ENCODE results near the gene MAPK4. TPM values are rescaled to one million over a fixed set of nuclear protein-coding genes. Genes with fewer than 3 reads are reported as not detected.

The MAPK4 gene
- total and polyA plus RNA-seq, 9 donors, result 0.80 to 21.7 (median 3.4) TPM

DNA sequence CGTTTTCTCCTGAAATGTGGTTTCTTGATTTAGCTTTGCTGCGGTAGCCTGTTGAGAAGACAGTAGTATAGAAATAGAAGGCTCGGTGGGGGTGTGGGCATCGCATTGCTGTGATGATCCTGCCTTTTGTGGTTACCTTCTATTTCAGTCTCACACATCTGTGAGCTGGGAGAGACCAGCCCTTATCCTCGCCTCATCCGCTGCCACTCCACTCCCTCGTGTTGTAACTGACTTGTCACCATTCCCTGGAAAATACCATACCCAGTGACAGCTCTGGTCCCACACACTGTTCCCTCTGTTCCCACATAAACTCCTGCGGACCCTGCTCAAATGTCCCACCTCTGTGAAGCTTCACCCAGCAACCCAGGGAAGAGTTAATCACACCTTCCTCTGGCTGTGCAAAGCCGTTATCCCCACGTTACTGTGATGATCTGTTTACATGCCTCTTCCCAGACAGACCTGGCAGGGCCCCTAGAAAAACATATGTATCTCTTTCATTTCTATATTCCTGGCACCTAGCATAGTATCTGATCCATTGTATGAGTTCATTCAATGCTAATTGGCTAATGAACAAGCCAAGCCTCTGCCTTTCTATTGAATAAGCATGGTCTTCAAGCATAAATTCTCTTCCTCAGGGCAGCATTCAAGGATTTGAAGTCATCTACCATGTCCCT is 114.6 kb downstream of the MAPK4 start:
- DNase-seq, result no peak
- intact Hi-C loops (cut with DNase I), result no loop called here
- H3K4me1 ChIP-seq (ENCODE audit: insufficient read depth), result no peaks in the 10 kb centered on the region
- no peaks in the 10 kb centered on the region for H3K9me3 ChIP-seq
- TF ChIP-seq EP300 (IDR thresholded peaks at IDR 0.05) (no peak), POLR2A (IDR thresholded peaks at IDR 0.05) (no peak)
- TF ChIP-seq, protein P1, sequence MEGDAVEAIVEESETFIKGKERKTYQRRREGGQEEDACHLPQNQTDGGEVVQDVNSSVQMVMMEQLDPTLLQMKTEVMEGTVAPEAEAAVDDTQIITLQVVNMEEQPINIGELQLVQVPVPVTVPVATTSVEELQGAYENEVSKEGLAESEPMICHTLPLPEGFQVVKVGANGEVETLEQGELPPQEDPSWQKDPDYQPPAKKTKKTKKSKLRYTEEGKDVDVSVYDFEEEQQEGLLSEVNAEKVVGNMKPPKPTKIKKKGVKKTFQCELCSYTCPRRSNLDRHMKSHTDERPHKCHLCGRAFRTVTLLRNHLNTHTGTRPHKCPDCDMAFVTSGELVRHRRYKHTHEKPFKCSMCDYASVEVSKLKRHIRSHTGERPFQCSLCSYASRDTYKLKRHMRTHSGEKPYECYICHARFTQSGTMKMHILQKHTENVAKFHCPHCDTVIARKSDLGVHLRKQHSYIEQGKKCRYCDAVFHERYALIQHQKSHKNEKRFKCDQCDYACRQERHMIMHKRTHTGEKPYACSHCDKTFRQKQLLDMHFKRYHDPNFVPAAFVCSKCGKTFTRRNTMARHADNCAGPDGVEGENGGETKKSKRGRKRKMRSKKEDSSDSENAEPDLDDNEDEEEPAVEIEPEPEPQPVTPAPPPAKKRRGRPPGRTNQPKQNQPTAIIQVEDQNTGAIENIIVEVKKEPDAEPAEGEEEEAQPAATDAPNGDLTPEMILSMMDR (IDR thresholded peaks at IDR 0.05), result no peak
- WGBS, 3 donors, result 62 to 74% (median 66%) methylated on average over 10 of the region's 10 CpGs
- H3K27ac ChIP-seq, result no peak overlapping the region
- no peaks in the 10 kb centered on the region for H3K36me3 ChIP-seq
- no peaks in the 10 kb centered on the region for H3K27me3 ChIP-seq
- no peak overlapping the region for H3K4me3 ChIP-seq

DNA sequence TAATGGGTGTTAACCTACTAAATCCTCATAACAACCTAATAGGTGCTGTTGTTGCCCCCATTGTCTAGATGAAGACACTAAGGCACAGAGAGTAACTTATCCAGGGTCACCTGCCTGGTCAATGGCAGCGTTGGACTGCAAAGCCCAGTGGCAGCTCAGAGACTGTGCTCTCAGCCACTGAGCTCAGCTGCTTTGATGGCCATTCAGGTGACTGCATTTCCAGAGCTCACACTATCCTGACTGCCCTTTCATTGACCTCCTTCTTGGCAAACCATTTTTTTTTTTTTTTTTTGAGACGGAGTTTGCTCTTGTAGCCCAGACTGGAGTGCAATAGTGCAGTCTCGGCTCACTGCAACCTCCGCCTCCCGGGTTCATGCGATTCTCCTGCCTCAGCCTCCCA is 115.2 kb downstream of the MAPK4 start:
- Histone ChIP-seq H3K27me3 (no peaks in the 10 kb centered on the region), H3K36me3 (no peaks in the 10 kb centered on the region), H3K4me1 (ENCODE audit: insufficient read depth) (no peaks in the 10 kb centered on the region), H3K27ac (no peak overlapping the region), H3K9me3 (no peaks in the 10 kb centered on the region), H3K4me3 (no peak overlapping the region)
- WGBS, 3 donors, result 89 to 93% (median 89%) methylated on average over 6 of the region's 6 CpGs
- TF ChIP-seq, protein P1 (IDR thresholded peaks at IDR 0.05), result no peak
- TF ChIP-seq POLR2A (IDR thresholded peaks at IDR 0.05) (no peak), EP300 (IDR thresholded peaks at IDR 0.05) (no peak)
- no peak for DNase-seq
- intact Hi-C loops (cut with DNase I), result no loop called here

DNA sequence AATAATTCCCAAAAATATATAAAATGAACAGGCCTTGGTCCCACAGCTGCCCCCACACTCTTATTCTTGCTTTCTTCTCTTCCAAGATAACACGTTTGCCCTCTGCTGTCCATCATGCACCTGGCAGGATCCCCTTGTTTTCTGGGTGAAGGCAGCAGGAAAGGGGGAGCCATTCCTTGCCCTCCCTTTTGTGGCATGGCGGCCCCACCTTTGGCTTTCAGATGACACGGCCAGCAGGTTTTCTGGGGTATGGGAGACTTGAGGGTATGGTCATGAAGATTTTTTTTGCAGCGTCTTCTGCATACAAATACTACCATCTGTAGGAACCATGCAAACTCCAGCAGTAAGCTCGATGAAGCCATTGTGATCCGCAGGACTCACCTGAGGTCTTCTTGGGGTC is 118.8 kb downstream of the MAPK4 start:
- H3K4me3 ChIP-seq, result no peak overlapping the region
- H3K36me3 ChIP-seq, result no peaks in the 10 kb centered on the region
- 88 to 93% (median 92%) methylated on average over 6 of the region's 6 CpGs for WGBS, 3 donors
- no peaks in the 10 kb centered on the region for H3K9me3 ChIP-seq
- H3K27ac ChIP-seq, result no peak overlapping the region
- intact Hi-C loops (cut with DNase I), result no loop called here
- H3K27me3 ChIP-seq, result no peaks in the 10 kb centered on the region
- DNase-seq, result no peak
- TF ChIP-seq, protein P1 (IDR thresholded peaks at IDR 0.05), result no peak
- TF ChIP-seq POLR2A (IDR thresholded peaks at IDR 0.05), result no peak
- no peak for TF ChIP-seq EP300 (IDR thresholded peaks at IDR 0.05)
- no peaks in the 10 kb centered on the region for H3K4me1 ChIP-seq (ENCODE audit: insufficient read depth)

DNA sequence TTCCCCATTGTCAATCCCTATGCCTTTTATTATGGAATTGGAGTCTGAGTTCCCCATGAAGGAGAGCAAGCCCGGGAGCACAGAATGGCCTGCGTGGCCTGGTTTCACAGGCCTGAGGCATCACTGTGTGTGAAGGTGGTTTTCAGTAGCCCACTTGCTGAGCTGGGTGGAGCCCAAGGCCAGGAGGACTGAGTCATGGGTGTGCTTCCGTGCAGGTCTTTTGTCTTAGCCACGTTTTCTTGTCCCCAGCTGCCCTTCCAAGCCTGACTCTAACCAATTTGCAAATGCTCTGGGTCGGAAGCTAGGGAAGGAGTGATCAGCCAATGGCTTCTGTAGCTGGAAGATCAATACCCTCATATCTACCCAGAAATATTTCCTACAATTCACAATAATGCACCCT is 119.2 kb downstream of the MAPK4 start:
- Histone ChIP-seq H3K27me3 (no peaks in the 10 kb centered on the region), H3K9me3 (no peaks in the 10 kb centered on the region), H3K27ac (no peak overlapping the region), H3K4me1 (ENCODE audit: insufficient read depth) (no peaks in the 10 kb centered on the region), H3K4me3 (no peak overlapping the region), H3K36me3 (no peaks in the 10 kb centered on the region)
- WGBS, 3 donors, result 92 to 98% (median 97%) methylated on average over 5 of the region's 5 CpGs
- intact Hi-C loops (cut with DNase I), result no loop called here
- TF ChIP-seq POLR2A (IDR thresholded peaks at IDR 0.05) (no peak), EP300 (IDR thresholded peaks at IDR 0.05) (no peak)
- TF ChIP-seq, protein P1 (IDR thresholded peaks at IDR 0.05), result no peak
- no peak for DNase-seq
